Suprapubic skin (tissue), 4 donors: ENCODE results near the gene SLC44A2.

Source experiments
- CTCF ChIP-seq, 2 donors: fragments of 200-600 bp in 1 of 2; fragments of 450-650 bp in 1 of 2; sonication (generic) in 1 of 2; IDR thresholded peaks; one replicate each; pipeline ENCODE4 v1.5.1; 2016 to 2019; ENCODE audit warnings: antibody characterized with exemption in 2 of 2, mild to moderate bottlenecking in 1 of 2, moderate library complexity in 1 of 2
- POLR2A ChIP-seq, 2 donors: fragments of 450-650 bp; IDR thresholded peaks; one replicate each; pipeline ENCODE4 v1.6.1; 2017; ENCODE audit warnings: antibody characterized with exemption in 2 of 2, mild to moderate bottlenecking in 2 of 2, moderate library complexity in 2 of 2
- POLR2AphosphoS5 ChIP-seq, 3 donors: sonication (generic); formaldehyde crosslinking; IDR thresholded peaks; one replicate each; pipeline ENCODE4 v1.6.1; 2017; ENCODE audit warnings: antibody characterized with exemption in 3 of 3

- TF ChIP-seq CTCF (IDR thresholded peaks at IDR 0.05) (no peak), POLR2A (IDR thresholded peaks at IDR 0.05) (no peak), POLR2AphosphoS5 (IDR thresholded peaks at IDR 0.05) (no peak)
Measured at GRCh38 chr19:10624585-10624984, 768 bp upstream of the SLC44A2 start.
